B cell (primary cell): ENCODE measurements around the gene ETFRF1.

Source experiments
- EZH2 ChIP-seq: IDR thresholded peaks from 2 replicates; pipeline ENCODE4 v1.6.1; 2012; ENCODE audit warnings: borderline replicate concordance, low read depth, mild to moderate bottlenecking, moderate library complexity, low read length; ENCODE audit not compliant: insufficient read depth, poor library complexity, severe bottlenecking
- TF ChIP-seq, protein P1 (sequence below): fragments of 200-600 bp; IDR thresholded peaks from one replicate; pipeline ENCODE4 v1.8.0; 2022; ENCODE audit warnings: antibody characterized with exemption, mild to moderate bottlenecking

- TF ChIP-seq, protein P1, sequence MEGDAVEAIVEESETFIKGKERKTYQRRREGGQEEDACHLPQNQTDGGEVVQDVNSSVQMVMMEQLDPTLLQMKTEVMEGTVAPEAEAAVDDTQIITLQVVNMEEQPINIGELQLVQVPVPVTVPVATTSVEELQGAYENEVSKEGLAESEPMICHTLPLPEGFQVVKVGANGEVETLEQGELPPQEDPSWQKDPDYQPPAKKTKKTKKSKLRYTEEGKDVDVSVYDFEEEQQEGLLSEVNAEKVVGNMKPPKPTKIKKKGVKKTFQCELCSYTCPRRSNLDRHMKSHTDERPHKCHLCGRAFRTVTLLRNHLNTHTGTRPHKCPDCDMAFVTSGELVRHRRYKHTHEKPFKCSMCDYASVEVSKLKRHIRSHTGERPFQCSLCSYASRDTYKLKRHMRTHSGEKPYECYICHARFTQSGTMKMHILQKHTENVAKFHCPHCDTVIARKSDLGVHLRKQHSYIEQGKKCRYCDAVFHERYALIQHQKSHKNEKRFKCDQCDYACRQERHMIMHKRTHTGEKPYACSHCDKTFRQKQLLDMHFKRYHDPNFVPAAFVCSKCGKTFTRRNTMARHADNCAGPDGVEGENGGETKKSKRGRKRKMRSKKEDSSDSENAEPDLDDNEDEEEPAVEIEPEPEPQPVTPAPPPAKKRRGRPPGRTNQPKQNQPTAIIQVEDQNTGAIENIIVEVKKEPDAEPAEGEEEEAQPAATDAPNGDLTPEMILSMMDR: no peak
- TF ChIP-seq EZH2: no peak
Measured at GRCh38 chr12:25202137-25202536, 7.1 kb downstream of the ETFRF1 start.
